ENCODE results near the gene ZNHIT2. TPM values are rescaled to one million over a fixed set of nuclear protein-coding genes. Genes with fewer than 3 reads are reported as not detected.

Gene ZNHIT2
- polyA plus RNA-seq, 1 donor (not counting 4 experiments of a cell fraction or from before 2014, with no cell fraction given) = 2.6 TPM

DNA sequence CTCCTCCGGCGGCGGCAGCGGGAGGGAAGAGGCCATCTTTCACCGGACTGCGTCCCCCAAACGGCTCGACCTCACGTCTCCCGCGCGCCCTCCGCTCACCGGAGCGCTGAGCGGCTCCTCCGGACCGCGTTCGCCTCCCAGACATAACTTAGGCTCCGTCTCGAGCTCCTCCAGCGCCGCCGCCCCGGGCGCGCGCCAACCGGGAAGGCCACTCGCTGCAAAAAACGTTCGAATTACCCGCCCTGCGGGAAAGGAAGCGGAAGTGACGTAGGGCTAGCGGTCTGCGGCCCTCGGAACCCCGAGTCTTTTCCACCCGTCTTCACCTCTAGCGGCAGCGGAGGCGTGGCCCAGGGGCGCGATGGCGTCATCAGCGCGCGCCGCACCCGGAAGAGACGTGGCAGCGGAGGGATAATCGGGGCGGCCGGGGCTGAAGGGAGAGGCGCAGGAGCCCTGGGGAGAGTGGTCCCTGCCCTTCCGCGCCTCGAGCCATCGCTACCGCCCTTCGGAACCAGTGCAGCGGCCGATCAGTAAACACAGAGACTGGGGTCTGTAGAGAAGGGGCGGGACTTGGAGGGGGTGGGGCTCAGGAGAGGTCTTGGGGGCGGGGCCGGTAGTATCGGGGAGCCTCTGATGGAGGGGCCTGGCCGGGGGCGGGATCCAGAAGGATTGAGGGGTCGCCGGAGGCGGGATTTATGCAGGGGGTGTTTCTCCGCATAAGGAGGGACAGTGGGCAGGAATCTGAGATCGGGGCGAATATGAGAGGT, 33.5 kb downstream of the ZNHIT2 start, which contains the start of the genes CDCA5 and ZFPL1:
Gene CDCA5 (minus strand): TSS at position 207 of the 764 bp plus-strand sequence. CDS start 62 bp downstream, at position 145.
Gene ZFPL1 (plus strand): TSS at position 389 of the 764 bp plus-strand sequence. CDS start 477 bp downstream, outside the sequence.
- no peak for TF ChIP-seq EZH2 (IDR thresholded peaks at IDR 0.05; ENCODE audit: low read length)
- TF ChIP-seq CTCF (optimal IDR thresholded peaks at IDR 0.05 in 1 of 3, IDR thresholded peaks at IDR 0.05 in 1 of 3, conservative IDR thresholded peaks at IDR 0.05 in 1 of 3; ENCODE audit: extremely low read depth in 1 of 3, insufficient read depth in 2 of 3, low read length in 3 of 3) = no peak
- peak within 1 kb of the TSS; percentile 96 for H3K4me2 ChIP-seq (ENCODE audit: control insufficient read depth, extremely low read depth, insufficient read depth, low read depth, low read length)
- no peaks in the 10 kb centered on the region for H3K9me1 ChIP-seq (ENCODE audit: control insufficient read depth, extremely low read depth, insufficient read depth, low read length)
- H3K9ac ChIP-seq (ENCODE audit: control insufficient read depth, extremely low read depth, insufficient read depth, low read length) = peak within 1 kb of the TSS; percentile 80
- H3K36me3 ChIP-seq (ENCODE audit: control insufficient read depth in 2 of 2, extremely low read depth in 1 of 2, insufficient read depth in 2 of 2, low read length in 2 of 2) = peaks cover 16 to 41% of the 10 kb centered on the region in 2 experiments
- no peaks in the 10 kb centered on the region for H3K9me3 ChIP-seq (ENCODE audit: control insufficient read depth, low read depth, low read length)
- peak within 1 kb of the TSS; percentile 88 for H2AFZ ChIP-seq (ENCODE audit: control insufficient read depth, low read length)
- H3K27me3 ChIP-seq (ENCODE audit: control insufficient read depth, extremely low read depth, insufficient read depth, low read length) = no peaks in the 10 kb centered on the region
- peak; percentile 29 for FAIRE-seq
- DNase-seq (ENCODE audit: low read depth, low spot score) = peak; percentile 68
- peak within 1 kb of the TSS; percentile 72 to 98 (median 82) for H3K4me3 ChIP-seq (ENCODE audit: control insufficient read depth in 2 of 3, extremely low read depth in 1 of 3, insufficient read depth in 2 of 3, low read depth in 1 of 3, low read length in 3 of 3)
- dilution Hi-C loops (cut with MboI; ENCODE audit: extremely low pct_ligation_motif_present, low sequenced_read_pairs) = no loop called here
- H3K79me2 ChIP-seq (ENCODE audit: control insufficient read depth, insufficient read depth, low read length) = peaks cover 48% of the 10 kb centered on the region
- H3K4me1 ChIP-seq (ENCODE audit: control insufficient read depth, extremely low read depth, insufficient read depth, low read length) = peaks cover 29% of the 10 kb centered on the region
- peak within 1 kb of the TSS; percentile 84 for H3K27ac ChIP-seq (ENCODE audit: control insufficient read depth, insufficient read depth, low read length)
- no peaks in the 10 kb centered on the region for H4K20me1 ChIP-seq (ENCODE audit: control insufficient read depth, extremely low read depth, insufficient read depth, low read length)

DNA sequence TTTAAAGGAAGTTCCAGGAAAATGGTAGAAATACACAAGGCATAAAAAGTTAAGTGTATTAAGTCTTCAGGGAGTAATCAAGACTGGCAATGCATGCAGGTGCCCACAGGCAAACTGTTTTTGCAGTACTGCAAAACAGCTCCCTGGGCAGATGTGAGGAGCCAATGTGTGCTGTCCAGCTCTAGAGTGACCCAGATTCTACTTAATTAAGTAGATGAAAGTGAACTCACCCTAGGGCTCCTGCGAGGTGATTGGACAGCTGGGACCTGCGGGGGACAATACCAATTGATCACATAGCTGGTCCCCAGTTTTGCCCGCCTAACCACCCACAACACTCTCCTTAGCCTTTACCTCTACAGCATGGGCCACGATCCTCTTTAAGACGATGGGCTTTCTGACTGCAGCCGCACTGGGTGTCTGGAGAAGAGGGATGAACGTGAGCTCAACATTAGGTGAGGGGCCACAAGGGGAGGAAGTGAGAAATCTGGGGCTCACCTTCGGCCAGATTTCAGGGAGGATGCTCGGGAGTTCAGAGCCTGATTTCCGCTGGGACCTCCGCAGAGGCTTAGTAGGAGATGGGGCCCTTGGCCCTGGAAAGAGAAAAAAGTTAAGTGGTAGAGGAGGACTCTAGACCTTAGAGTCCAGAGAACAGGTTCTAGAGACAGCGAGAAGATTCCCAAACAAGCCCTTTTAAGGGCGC, 34.2 kb downstream of the ZNHIT2 start:
- peaks cover 56% of the 10 kb centered on the region for H3K79me2 ChIP-seq (ENCODE audit: control insufficient read depth, insufficient read depth, low read length)

More for the DNA sequence above, 34.2 kb downstream of the ZNHIT2 start:
- TF ChIP-seq EZH2 (IDR thresholded peaks at IDR 0.05; ENCODE audit: low read length) = no peak
- no peak for TF ChIP-seq CTCF (optimal IDR thresholded peaks at IDR 0.05 in 1 of 3, IDR thresholded peaks at IDR 0.05 in 1 of 3, conservative IDR thresholded peaks at IDR 0.05 in 1 of 3; ENCODE audit: extremely low read depth in 1 of 3, insufficient read depth in 2 of 3, low read length in 3 of 3)
- Histone ChIP-seq H3K9me1 (ENCODE audit: control insufficient read depth, extremely low read depth, insufficient read depth, low read length) (peaks cover 3% of the 10 kb centered on the region), H3K4me2 (ENCODE audit: control insufficient read depth, extremely low read depth, insufficient read depth, low read depth, low read length) (peak overlapping the region; percentile 96), H3K27ac (ENCODE audit: control insufficient read depth, insufficient read depth, low read length) (peak overlapping the region; percentile 84), H3K4me1 (ENCODE audit: control insufficient read depth, extremely low read depth, insufficient read depth, low read length) (peaks cover 29% of the 10 kb centered on the region), H3K27me3 (ENCODE audit: control insufficient read depth, extremely low read depth, insufficient read depth, low read length) (no peaks in the 10 kb centered on the region), H2AFZ (ENCODE audit: control insufficient read depth, low read length) (peak overlapping the region; percentile 88), H3K36me3 (ENCODE audit: control insufficient read depth in 2 of 2, extremely low read depth in 1 of 2, insufficient read depth in 2 of 2, low read length in 2 of 2) (peaks cover 13 to 41% of the 10 kb centered on the region in 2 experiments), H4K20me1 (ENCODE audit: control insufficient read depth, extremely low read depth, insufficient read depth, low read length) (no peaks in the 10 kb centered on the region), H3K9me3 (ENCODE audit: control insufficient read depth, low read depth, low read length) (no peaks in the 10 kb centered on the region), H3K9ac (ENCODE audit: control insufficient read depth, extremely low read depth, insufficient read depth, low read length) (peak overlapping the region; percentile 80), H3K4me3 (ENCODE audit: control insufficient read depth in 2 of 3, extremely low read depth in 1 of 3, insufficient read depth in 2 of 3, low read depth in 1 of 3, low read length in 3 of 3) (peak overlapping the region; percentile 72 to 98 (median 82))
- FAIRE-seq (no peak), DNase-seq (ENCODE audit: low read depth, low spot score) (no peak)
- dilution Hi-C loops (cut with MboI; ENCODE audit: extremely low pct_ligation_motif_present, low sequenced_read_pairs) = no loop called here
